CD4-positive, alpha-beta T cell treated with Interleukin-15 for 4 hours (primary cell): Measurements from ENCODE around the gene PRPF38A.
A peak's percentile ranks its signal among the peaks of the same experiment; 100 is the strongest.
"Not testable (repeated sequence)": the region's sequence is repeated elsewhere in the genome, so short reads cannot be mapped to it uniquely, and the experiment has no call there.

Source experiments
- DNase-seq: peaks from one replicate; pipeline ENCODE4 v3.0.0-alpha.2; 2020; ENCODE audit warnings: low spot score

The PRPF38A gene

GRCh38 chr1:52404116-52404974 is at the start of gene PRPF38A, which contains the start of gene ORC1:
TSS of gene PRPF38A (plus strand) at chr1:52404602. CDS start at chr1:52404750, 148 bp downstream.
TSS of gene ORC1 (minus strand) at chr1:52404423. CDS start at chr1:52402223, 2,200 bp downstream.
- DNase-seq, result peak; percentile 95

- DNase-seq, result no peak
Observed at GRCh38 chr1:52355436-52355835, 49.0 kb upstream of the PRPF38A start.

GRCh38 chr1:52355847-52356505 is 48.4 kb upstream of the PRPF38A start:
- DNase-seq, result no peak

- DNase-seq, result no peak
Observed at GRCh38 chr1:52356818-52357355, 47.5 kb upstream of the PRPF38A start.

- no peak for DNase-seq
Observed at GRCh38 chr1:52357397-52357796, 47.0 kb upstream of the PRPF38A start.

- DNase-seq, result no peak
Observed at GRCh38 chr1:52358851-52359497, 45.4 kb upstream of the PRPF38A start.

GRCh38 chr1:52359676-52360594 is 44.5 kb upstream of the PRPF38A start:
- DNase-seq, result no peak

- no peak for DNase-seq
Observed at GRCh38 chr1:52360595-52360968, 43.8 kb upstream of the PRPF38A start.

GRCh38 chr1:52364235-52364839 is 40.1 kb upstream of the PRPF38A start:
- no peak for DNase-seq

GRCh38 chr1:52365071-52365745 is 39.2 kb upstream of the PRPF38A start:
- peak; percentile 53 for DNase-seq

GRCh38 chr1:52365746-52366516 is 38.5 kb upstream of the PRPF38A start, which contains the start of gene CC2D1B:
TSS of gene CC2D1B (minus strand) at chr1:52366205. CDS start at chr1:52364620, 1,585 bp downstream.
- peak; percentile 100 for DNase-seq

- DNase-seq, result no peak
Observed at GRCh38 chr1:52366517-52366827, 37.9 kb upstream of the PRPF38A start.

- no peak for DNase-seq
Observed at GRCh38 chr1:52367272-52367671, 37.1 kb upstream of the PRPF38A start.

GRCh38 chr1:52368383-52369172 is 35.8 kb upstream of the PRPF38A start:
- DNase-seq, result peak; percentile 53

GRCh38 chr1:52369851-52370250 is 34.6 kb upstream of the PRPF38A start:
- not testable (repeated sequence) for DNase-seq

- no peak for DNase-seq
Observed at GRCh38 chr1:52385376-52385775, 19.0 kb upstream of the PRPF38A start.

GRCh38 chr1:52386458-52386857 is 17.9 kb upstream of the PRPF38A start:
- DNase-seq, result no peak

- DNase-seq, result no peak
Observed at GRCh38 chr1:52393174-52393573, 11.2 kb upstream of the PRPF38A start.

GRCh38 chr1:52399629-52400028 is 4.8 kb upstream of the PRPF38A start:
- DNase-seq, result no peak
